K562 (cell line): ENCODE data around the gene CACTIN. TPM values are rescaled to one million over a fixed set of nuclear protein-coding genes. Genes with fewer than 3 reads are reported as not detected.

Experiments
- E2F5 ChIP-seq: sonication (generic); formaldehyde crosslinking; IDR thresholded peaks from 2 replicates; pipeline ENCODE4 v1.8.0; 2022; ENCODE audit warnings: mild to moderate bottlenecking, missing genetic modification reagents
- MAFK ChIP-seq: IDR thresholded peaks from 2 replicates; pipeline ENCODE4 v1.6.1; 2011; ENCODE audit warnings: low read length, improper control_type of control experiment
- NELFE ChIP-seq: IDR thresholded peaks from 2 replicates; pipeline ENCODE4 v1.6.1; 2011; ENCODE audit warnings: mild to moderate bottlenecking; ENCODE audit not compliant: insufficient read depth, insufficient read length
- polyA plus RNA-seq, 8 experiments: library from polyadenylated mRNA; depleted of rRNA in 4 of 8; stranded (reverse) in 5 of 8; unstranded in 3 of 8; fragments of >200 nt; fragmentation: Nextera tagmentation in 2 of 8; fragmentation: Illumina TruSeq in 1 of 8; extraction: Ambion mirVana in 2 of 8; extraction: Trizol in 1 of 8; gene quantifications; 2 replicates each; pipeline versions ENCODE4 v1.2.1 to v1.2.3, GENCODE V29; 2011 to 2014; ENCODE audit warnings: inconsistent platforms in 1 of 8, missing spikeins in 1 of 8
- total RNA-seq, 7 experiments: library from RNA; depleted of rRNA in 6 of 7; stranded (reverse); fragments of >200 nt in 6 of 7; fragmentation: Illumina TruSeq in 2 of 7; extraction: Trizol in 2 of 7; gene quantifications; 2 replicates each; pipeline versions ENCODE4 v1.2.1 to v1.2.3, GENCODE V29; 2011 to 2021; ENCODE audit warnings: low replicate concordance in 1 of 7
- TF ChIP-seq, protein P1 (sequence below), 2 experiments: fragments of 450-650 bp; IDR thresholded peaks; 2 replicates each; pipeline ENCODE4 v1.6.1; 2016; ENCODE audit warnings: mild to moderate bottlenecking in 2 of 2, borderline replicate concordance in 1 of 2, low read depth in 1 of 2, moderate library complexity in 1 of 2

CACTIN gene
- total and polyA plus RNA-seq, 9 of the 15 experiments (the other 6 are each of a cell fraction or from before 2014, with no cell fraction given): 0.15 to 49.2 (median 15.0) TPM

- TF ChIP-seq, protein P1, sequence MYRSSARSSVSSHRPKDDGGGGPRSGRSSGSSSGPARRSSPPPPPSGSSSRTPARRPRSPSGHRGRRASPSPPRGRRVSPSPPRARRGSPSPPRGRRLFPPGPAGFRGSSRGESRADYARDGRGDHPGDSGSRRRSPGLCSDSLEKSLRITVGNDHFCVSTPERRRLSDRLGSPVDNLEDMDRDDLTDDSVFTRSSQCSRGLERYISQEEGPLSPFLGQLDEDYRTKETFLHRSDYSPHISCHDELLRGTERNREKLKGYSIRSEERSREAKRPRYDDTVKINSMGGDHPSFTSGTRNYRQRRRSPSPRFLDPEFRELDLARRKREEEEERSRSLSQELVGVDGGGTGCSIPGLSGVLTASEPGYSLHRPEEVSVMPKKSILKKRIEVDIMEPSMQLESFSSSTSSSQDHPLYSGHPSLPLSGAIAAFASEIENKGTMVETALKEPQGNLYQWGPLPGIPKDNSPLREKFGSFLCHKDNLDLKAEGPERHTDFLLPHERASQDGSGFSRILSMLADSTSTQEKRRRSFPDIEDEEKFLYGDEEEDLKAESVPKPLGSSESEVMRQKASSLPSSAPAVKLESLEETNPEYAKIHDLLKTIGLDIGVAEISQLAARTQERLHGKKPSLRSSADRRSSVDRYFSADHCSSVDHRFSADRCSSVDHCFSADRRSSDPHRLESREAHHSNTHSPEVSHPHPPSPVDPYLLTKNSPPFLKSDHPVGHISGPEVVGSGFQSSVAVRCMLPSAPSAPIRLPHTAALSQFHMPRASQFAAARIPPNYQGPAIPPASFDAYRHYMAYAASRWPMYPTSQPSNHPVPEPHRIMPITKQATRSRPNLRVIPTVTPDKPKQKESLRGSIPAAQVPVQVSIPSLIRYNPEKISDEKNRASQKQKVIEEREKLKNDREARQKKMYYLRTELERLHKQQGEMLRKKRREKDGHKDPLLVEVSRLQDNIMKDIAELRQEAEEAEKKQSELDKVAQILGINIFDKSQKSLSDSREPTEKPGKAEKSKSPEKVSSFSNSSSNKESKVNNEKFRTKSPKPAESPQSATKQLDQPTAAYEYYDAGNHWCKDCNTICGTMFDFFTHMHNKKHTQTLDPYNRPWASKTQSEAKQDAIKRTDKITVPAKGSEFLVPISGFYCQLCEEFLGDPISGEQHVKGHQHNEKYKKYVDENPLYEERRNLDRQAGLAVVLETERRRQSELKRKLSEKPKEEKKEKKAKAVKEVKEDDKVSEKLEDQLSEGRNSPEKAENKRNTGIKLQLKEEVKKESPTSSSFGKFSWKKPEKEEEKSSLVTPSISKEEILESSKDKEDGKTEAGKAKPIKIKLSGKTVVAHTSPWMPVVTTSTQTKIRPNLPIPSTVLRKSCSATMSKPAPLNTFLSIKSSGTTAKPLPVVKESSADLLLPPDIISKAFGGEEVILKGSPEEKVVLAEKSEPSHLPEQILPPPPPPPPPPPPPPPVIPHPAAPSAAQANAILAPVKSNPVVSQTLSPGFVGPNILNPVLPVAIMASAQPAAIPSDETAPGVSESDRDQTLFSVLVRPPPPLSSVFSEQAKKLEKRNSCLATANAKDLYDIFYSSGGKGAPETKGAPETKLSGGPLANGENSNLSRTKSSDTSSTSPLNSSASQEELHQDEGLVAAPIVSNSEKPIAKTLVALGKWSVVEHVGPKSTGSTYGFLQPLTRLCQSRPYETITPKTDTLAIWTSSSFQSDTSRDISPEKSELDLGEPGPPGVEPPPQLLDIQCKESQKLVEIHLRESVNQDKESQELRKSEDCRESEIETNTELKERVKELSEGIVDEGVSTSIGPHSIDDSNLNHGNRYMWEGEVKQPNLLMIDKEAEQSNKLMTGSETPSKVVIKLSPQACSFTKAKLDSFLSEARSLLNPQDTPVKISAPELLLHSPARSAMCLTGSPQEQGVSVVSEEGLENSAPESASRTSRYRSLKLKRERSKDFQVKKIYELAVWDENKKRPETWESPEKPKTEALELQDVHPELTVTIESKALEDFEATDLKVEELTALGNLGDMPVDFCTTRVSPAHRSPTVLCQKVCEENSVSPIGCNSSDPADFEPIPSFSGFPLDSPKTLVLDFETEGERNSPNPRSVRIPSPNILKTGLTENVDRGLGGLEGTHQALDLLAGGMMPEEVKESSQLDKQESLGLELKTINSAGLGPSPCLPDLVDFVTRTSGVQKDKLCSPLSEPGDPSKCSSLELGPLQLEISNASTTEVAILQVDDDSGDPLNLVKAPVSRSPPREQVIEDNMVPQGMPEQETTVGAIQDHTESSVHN (IDR thresholded peaks at IDR 0.05; ENCODE audit: borderline replicate concordance in 1 of 2, low read depth in 1 of 2): no peak
- TF ChIP-seq E2F5 (CRISPR knock-in tag) (no peak), MAFK (no peak), NELFE (no peak)
These were observed 20.8 kb downstream of the CACTIN start (continued) for GRCh38 chr19:3605770-3606169.
